Adipose tissue (tissue), 3 donors: Measurements from ENCODE around the gene PLCL2. TPM values are rescaled to one million over a fixed set of nuclear protein-coding genes. Genes with fewer than 3 reads are reported as not detected.
"Not testable (repeated sequence)": the region's sequence is repeated elsewhere in the genome, so short reads cannot be mapped to it uniquely, and the experiment has no call there.

ENCODE experiments used
- H3K27ac ChIP-seq: one replicate; pipeline ENCODE4 v1.5.1; 2013; ENCODE audit warnings: low read depth, low read length
- WGBS, 3 donors: extraction: QIAGEN DNeasy Blood & Tissue Kit; methylation state at CpG; one replicate each; pipeline ENCODE4 v1.1.7; 2013; 5-methylcytosine and 5-hydroxymethylcytosine counted together
- polyA plus RNA-seq, 3 donors: library from polyadenylated mRNA; stranded (reverse); fragments of 200-250 nt; gene quantifications; one replicate each; pipeline ENCODE4 v1.2.3, GENCODE V29; 2013
- donor health status: healthy with polysubstance abuse.
- donor health status: Bipolar disorder and iron deficiency.
- donor health status: healthy.

Gene PLCL2
- polyA plus RNA-seq, 3 donors = 3.3 to 7.2 (median 6.4) TPM

GRCh38 chr3:17111586-17111985 lies 226.8 kb downstream of the PLCL2 start:
- WGBS, 3 donors = 89 to 94% (median 93%) methylated on average over 3 of the region's 3 CpGs
- H3K27ac ChIP-seq = no peak overlapping the region

GRCh38 chr3:17115186-17115585 lies 230.4 kb downstream of the PLCL2 start:
- WGBS, 3 donors = 91 to 97% (median 96%) methylated on average over 3 of the region's 3 CpGs
- H3K27ac ChIP-seq = no peak overlapping the region

DNA sequence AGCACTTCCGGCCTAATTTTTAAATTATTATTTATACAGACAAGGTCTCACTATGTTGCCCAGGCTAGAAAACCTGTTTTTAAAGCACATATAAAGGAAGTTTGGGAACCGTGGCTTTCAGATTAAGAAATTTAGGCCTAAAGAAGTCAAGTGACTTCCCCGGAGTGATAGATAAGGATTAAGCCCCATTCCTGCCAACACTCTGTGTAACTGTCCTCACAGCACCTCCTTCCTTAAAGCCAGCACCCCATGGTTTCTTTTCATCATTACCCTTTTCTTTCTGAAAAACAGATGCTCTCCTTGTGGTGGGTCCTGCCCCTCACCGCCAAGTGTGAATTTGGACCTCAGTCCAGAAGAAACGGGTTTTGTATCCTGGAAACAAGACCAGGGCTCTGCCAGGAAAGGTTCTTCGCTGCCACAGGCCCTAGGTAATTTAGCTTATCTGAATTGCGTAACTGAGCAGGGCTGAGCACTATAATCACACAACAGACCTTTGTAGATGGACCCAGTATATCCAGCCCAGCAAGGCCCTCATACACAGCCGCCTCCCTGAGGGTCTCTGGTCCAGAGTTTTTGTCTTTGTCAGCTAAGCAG lies 231.3 kb downstream of the PLCL2 start:
- WGBS, 3 donors = 76 to 88% (median 85%) methylated on average over 8 of the region's 8 CpGs
- no peak overlapping the region for H3K27ac ChIP-seq

DNA sequence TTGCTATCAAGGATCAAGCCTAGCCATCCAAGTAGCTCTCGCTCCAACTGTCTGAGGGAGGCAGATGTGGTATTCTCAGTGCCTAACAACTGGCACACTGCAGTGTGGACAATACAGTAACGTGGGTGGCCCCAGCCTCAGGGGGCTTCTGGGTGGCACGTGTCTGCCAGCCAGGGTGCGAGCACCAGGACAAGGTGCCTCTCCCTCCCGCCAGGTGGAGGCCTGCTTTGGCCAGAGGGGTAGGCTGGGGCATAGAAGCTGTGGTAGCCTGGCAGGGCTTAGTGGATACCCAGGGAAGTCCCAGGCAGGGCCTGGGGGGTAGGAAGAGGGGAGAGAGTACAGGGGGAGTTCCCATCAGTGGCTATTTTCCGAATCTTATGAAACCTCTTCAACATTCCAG lies 234.0 kb downstream of the PLCL2 start:
- H3K27ac ChIP-seq = no peak overlapping the region
- WGBS, 3 donors = 92 to 97% (median 94%) methylated on average over 6 of the region's 6 CpGs

DNA sequence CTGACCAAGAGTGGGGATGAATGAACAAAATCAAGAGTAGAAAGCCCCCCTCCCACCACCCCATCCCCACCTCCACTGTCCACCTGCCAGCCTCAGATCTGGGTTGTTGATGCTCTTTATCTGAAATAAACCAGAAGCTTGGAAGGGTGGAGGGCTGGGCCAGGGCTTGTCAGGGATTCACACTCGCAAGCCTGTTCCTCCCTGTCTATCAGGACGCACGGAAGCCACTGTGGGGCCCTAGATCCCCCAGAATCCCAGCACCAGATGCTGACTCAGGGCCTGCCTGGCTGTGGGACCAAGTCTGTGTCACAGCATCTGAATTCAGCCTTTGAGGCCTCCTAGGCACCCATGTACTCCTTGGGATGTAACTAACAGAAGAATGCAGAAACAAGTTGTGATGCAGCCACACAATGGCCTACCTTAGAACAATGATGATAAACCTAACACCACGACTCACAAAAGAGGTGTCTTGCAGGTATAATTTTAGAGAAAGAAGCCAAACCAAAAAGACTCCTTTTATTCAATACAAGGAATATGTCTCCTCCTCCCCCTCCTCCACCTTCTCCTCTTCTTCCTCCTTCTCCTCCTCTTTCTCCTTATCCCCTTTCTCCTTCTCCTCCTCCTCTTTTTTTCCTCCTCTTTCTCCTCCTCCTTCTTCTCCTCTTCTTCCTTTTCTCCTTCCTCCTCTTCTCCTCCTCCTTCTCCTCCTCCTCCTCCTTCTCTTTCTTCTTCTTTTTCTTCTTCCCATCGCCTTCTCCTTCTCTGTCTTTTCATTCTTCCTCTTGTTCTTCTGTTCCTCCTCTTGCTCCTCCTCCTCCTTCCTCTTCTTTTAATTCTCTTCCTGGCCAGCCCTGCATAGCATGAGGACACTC lies 234.7 kb downstream of the PLCL2 start:
- no peak overlapping the region for H3K27ac ChIP-seq
- 88 to 90% (median 90%) methylated on average over 5 of the region's 5 CpGs for WGBS, 3 donors

DNA sequence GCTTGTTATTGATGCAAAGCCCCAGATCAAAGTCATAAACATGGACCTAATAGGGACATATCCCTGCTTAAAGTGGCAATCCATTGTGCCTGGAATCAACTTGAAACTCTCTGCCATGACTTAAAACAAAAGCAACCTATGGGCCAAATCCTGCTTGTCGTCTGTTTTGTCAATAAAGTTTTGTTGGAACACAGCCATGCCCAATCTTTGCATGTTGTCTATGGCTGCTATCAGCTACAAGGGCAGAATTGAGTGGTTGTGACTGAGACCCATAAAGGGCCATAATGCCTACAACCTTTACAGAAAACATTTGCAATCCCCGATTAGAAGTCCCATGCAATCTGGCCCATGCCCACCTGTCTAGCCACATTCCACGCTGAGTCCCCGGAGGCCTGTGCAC lies 235.4 kb downstream of the PLCL2 start:
- H3K27ac ChIP-seq = no peak overlapping the region
- 86 to 93% (median 92%) methylated on average over 4 of the region's 4 CpGs for WGBS, 3 donors

DNA sequence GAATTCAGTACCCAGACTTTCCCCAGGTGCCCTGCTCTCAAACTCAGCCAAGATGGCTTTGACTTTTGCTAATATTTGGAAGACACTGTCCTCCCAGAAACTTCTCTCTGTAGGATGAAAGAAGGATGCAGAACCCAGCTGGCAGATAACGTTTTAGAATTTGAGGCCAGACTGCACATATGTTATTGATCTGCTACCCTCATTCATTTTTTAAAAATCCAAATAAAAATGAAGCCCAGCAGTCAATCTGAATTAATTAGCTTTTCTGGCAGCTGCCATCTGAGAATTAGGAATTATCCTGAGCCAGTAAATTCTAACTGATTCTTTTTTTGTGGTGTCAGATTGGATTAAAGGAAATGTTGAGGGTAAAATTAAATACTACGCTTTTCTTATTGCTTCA lies 236.6 kb downstream of the PLCL2 start:
- no peak overlapping the region for H3K27ac ChIP-seq
- 72 to 82% (median 81%) methylated on average over 2 of the region's 2 CpGs for WGBS, 3 donors

DNA sequence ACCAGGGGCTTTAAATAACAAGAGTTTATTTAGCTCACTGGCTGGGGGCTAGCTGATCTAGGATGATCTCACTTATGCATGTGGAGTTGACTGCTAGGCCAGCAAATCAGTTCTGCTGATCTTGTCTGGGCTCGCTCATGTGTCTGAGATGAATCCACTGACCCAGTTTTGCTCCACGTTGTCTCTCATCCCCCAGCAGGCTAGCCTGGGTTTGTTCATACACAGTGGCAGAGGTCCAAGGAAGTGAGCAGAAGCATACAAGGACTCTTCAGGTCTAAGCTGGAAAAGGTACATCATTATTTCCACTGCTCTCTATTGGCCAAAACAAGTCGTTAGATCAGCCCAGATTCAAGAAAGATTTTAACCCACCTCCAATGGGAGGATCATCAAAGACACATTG lies 238.0 kb downstream of the PLCL2 start:
- WGBS, 3 donors = 87 to 94% (median 89%) methylated on average over 3 of the region's 3 CpGs
- H3K27ac ChIP-seq = no peak overlapping the region

DNA sequence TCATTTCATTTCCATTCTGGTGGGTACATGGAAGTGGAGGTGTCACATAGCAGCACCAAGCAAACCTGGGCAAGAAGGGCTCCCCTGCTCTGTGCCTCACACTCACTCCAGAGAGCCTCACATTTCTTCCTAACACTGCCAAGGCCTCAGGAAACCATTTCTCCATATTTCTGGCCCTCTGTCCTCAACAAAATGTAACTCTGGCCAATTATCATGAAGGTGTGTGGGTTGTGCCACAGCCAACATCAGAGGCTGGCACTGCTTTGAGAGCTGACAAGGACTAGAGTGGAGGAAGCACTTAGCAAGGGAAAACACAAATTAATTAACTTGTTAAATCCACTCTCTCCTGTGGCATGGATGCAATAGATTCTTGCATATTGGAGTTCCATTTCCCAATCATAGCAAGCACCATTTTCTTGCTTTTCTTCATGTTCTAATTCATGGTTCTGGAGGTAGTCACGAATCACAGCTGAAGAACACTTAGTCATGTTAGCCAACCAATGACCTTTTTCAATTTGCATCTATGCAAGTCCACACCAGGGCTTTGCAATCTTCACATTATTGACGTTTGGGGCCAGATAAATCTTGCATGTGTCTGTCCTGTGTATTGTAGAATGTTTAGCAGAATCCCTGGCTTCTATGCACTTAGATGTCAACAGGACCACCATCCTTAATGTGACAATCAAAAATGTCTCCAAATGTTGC lies 241.1 kb downstream of the PLCL2 start:
- no peak overlapping the region for H3K27ac ChIP-seq
- WGBS, 3 donors = 74 to 80% (median 76%) methylated on average over 2 of the region's 2 CpGs

DNA sequence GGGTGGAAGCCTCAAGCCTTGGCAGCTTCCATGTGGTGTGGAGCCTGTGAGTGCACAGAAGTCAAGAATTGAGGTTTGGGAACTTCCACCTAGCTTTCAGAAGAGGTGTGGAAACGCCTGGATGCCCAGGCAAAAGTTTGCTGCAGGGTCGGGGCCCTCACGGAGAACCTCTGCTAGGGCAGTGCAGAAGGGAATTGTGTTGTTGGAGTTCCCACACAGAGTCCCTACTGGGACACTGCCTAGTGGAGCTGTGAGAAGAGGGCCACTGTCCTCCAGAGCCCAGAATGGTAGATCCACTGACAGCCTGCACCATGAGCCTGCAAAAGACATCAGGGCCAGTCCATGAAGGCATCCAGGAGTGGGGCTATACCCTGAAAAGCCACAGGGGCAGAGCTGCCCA lies 243.9 kb downstream of the PLCL2 start:
- not testable (repeated sequence) for H3K27ac ChIP-seq
- WGBS, 3 donors = 88 to 93% (median 88%) methylated on average over 3 of the region's 3 CpGs

- WGBS, 3 donors = 78 to 88% (median 87%) methylated on average over 3 of the region's 3 CpGs
- H3K27ac ChIP-seq = no peak overlapping the region
Measured at GRCh38 chr3:17129556-17129955, 244.8 kb downstream of the PLCL2 start.

GRCh38 chr3:17130956-17131355 lies 246.2 kb downstream of the PLCL2 start:
- no peak overlapping the region for H3K27ac ChIP-seq
- WGBS, 3 donors = 87 to 93% (median 92%) methylated on average over 3 of the region's 3 CpGs

DNA sequence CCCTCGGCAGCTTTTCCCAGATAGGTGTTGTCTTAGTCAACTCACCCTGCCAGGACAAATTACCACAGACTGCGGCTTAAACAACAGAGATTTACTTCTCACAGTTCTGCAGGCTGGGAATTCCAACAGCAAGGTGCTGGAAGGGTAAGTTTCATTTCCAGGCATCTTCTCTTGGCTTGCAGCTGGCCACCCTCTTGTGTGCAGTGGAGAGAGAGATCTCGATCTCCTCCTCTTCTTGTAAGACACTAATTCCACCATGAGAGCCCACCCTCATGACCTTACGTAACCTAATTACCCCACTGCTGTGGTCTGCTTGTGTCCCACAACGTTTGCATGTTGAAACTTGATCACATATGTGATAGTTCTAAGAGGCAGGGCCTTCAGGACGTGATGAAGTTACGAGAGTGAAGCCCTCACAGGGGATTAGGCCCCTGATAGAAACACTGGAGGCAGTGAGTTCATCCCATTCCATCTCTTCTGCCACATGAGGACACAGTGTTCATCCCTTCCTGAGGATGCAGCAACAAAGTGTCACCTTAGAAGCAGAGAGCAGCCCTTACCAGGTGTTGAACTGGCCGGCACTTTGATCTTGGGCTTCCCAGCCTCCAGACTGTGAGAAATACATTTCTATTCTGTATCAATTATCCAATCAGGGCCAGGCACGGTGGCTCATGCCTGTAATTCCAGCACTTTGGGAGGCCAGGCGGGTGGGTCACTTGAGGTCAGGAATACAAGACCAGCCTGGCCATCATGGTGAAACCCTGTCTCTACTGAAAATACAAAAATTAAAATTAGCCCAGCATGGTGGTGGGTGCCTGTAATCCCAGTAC lies 247.7 kb downstream of the PLCL2 start:
- H3K27ac ChIP-seq = no peak overlapping the region
- WGBS, 3 donors = 77 to 86% (median 78%) methylated on average over 10 of the region's 10 CpGs

DNA sequence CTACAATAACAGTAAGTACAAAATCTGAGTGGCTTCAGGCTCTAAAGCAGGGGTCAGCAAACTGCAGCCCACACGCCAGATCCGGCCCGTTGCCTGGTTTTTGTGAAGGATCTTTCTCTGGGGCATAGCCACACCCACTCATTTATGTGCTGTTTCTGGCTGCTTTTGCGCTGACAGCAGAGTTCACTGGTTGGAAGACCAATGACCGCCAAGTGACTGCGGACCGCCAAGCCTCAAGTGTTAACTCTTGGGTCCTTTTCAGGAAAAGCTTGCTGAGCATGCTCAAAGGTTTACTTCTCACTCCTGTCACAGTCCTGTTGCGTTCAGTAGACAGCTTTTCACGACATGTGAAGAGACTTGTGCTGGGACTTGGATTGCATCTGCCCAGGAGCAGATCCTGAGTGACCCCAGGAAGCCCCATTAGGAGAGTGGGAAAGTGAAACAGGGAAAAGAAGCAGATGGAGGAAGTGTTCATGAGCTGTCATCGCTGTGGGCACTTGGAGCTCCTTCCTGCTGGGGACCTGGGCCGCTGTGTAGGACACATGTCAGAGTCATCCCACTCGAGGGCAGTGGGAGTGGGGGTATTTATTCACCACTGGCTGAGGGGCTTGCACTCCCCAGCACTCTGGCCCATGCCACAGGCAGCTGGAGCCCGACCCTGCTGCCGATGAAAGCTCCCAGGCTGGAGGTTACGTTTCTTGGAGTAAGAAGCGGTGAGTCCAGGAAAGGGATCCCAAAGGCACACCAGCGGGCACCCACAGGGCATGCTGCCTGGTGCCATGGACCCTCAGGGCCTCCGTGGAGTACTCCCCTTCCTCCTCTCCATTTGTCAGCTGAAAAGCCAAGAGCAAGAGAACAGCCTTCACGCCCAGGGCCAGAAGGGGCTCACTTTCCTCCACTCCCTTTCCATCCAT lies 249.1 kb downstream of the PLCL2 start:
- WGBS, 3 donors = 71 to 83% (median 82%) methylated on average over 19 of the region's 19 CpGs
- no peak overlapping the region for H3K27ac ChIP-seq

DNA sequence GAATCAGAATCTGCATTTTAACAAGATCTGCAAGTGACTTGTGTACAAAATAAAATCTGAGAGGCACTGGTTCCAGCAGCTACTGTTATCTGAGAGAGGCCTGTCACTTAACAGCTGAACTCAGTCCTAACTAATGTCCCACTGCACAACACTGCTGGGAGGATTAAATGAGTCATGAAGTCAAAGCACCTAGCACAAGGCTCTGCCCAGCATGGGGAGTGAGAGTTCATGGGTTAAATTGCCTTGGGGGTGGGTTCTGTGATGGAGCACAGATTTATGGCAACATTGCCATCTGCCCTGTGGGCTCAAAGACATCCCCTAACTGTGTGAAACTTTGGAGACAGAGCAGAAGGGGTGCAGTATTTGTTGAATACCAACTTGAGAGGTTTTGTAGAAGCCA lies 250.9 kb downstream of the PLCL2 start:
- H3K27ac ChIP-seq = no peak overlapping the region

DNA sequence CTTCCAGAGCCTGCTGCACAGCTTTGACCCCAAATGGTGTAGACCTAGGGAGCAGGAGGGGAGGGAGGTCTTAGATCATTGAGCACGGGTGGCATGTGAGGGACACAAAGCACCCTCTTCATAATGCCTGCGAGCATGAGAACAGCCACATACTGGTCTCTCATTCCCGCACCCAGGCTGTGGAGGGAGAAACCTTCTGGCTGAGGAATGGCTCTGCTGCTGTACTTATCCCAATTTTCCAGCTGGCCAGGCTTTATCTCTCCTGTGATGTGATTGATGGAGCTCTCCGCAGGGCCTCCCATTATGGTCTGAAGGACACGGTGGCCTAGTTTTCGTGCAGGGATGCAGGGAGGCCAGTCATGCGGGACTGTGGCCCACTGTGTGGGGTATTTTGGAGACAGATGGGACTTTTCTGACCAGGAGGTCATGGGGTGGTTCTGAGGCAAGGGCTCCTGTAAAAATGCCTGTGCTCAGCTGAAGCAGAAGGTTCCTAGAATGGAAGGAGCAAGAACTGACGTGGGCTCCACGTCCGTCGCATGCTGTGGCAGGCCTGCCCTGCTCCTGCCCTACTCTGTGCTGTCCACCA lies 251.5 kb downstream of the PLCL2 start:
- H3K27ac ChIP-seq = no peak overlapping the region

GRCh38 chr3:17137321-17137826 lies 252.6 kb downstream of the PLCL2 start:
- WGBS, 3 donors = 88 to 97% (median 93%) methylated on average over 5 of the region's 5 CpGs
- H3K27ac ChIP-seq = no peak overlapping the region

More for the DNA sequence above, 251.5 kb downstream of the PLCL2 start:
- WGBS, 3 donors = 54 to 66% (median 63%) methylated on average over 11 of the region's 11 CpGs
